Fibroblast of lung (primary cell): Measurements from ENCODE around the gene GBP6. TPM values are rescaled to one million over a fixed set of nuclear protein-coding genes. Genes with fewer than 3 reads are reported as not detected.

Experiments used
- DNase-seq, 2 donors: peaks; one replicate each; pipeline versions ENCODE4 v3.0.0 to v3.0.0-alpha.2; 2010; ENCODE audit warnings: low read depth in 2 of 2
- H2AFZ ChIP-seq: 2 replicates; pipeline ENCODE4 v1.5.1; 2012; ENCODE audit warnings: low read length, control low read depth, inconsistent platforms
- H3K27ac ChIP-seq: 2 replicates; pipeline ENCODE4 v1.5.1; 2011; ENCODE audit warnings: low read length, control low read depth; ENCODE audit not compliant: insufficient read depth
- H3K27me3 ChIP-seq: 2 replicates; pipeline ENCODE4 v1.5.1; 2011; ENCODE audit warnings: mild to moderate bottlenecking, low read length; ENCODE audit not compliant: control insufficient read depth, insufficient read depth
- H3K36me3 ChIP-seq: 2 replicates; pipeline ENCODE4 v1.5.1; 2011; ENCODE audit warnings: low read length; ENCODE audit not compliant: control insufficient read depth, insufficient read depth
- H3K4me1 ChIP-seq: 2 replicates; pipeline ENCODE4 v1.5.1; 2011; ENCODE audit warnings: low read length; ENCODE audit not compliant: control insufficient read depth, insufficient read depth; ENCODE audit errors: extremely low read depth
- H3K4me2 ChIP-seq: 2 replicates; pipeline ENCODE4 v1.5.1; 2011; ENCODE audit warnings: low read length, control low read depth; ENCODE audit not compliant: insufficient read depth; ENCODE audit errors: extremely low read depth
- H3K4me3 ChIP-seq, 4 experiments: fragments of 200-600 bp in 1 of 4; sonication (generic) in 1 of 4; replicated peaks in 1 of 4; 2 replicates each; pipeline ENCODE4 v1.5.1; 2011 to 2016; ENCODE audit warnings: low read length in 4 of 4, low read depth in 3 of 4, mild to moderate bottlenecking in 3 of 4, control low read depth in 2 of 4, inconsistent platforms in 1 of 4, mixed read lengths in 1 of 4; ENCODE audit not compliant: insufficient read depth in 1 of 4; ENCODE audit errors: control extremely low read depth in 1 of 4
- H3K79me2 ChIP-seq: 2 replicates; pipeline ENCODE4 v1.5.1; 2012; ENCODE audit warnings: mild to moderate bottlenecking, low read length, inconsistent platforms; ENCODE audit not compliant: control insufficient read depth, insufficient read depth
- H3K9ac ChIP-seq: 2 replicates; pipeline ENCODE4 v1.5.1; 2011; ENCODE audit warnings: mild to moderate bottlenecking, low read length, control low read depth; ENCODE audit not compliant: insufficient read depth
- H3K9me3 ChIP-seq: 2 replicates; pipeline ENCODE4 v1.5.1; 2012; ENCODE audit warnings: low read depth, low read length; ENCODE audit not compliant: control insufficient read depth, insufficient read depth
- H4K20me1 ChIP-seq: 2 replicates; pipeline ENCODE4 v1.5.1; 2011; ENCODE audit warnings: low read length; ENCODE audit not compliant: control insufficient read depth, insufficient read depth; ENCODE audit errors: extremely low read depth
- CTCF ChIP-seq, 2 donors: IDR thresholded peaks in 1 of 2; conservative IDR thresholded peaks in 1 of 2; 1 replicate in 1 of 2; 2 replicates in 1 of 2; pipeline ENCODE4 v1.5.1; 2011 to 2012; ENCODE audit warnings: low read length in 2 of 2, control low read depth in 1 of 2, inconsistent platforms in 1 of 2, low read depth in 1 of 2, mild to moderate bottlenecking in 1 of 2
- EZH2 ChIP-seq: IDR thresholded peaks from 2 replicates; pipeline ENCODE4 v1.5.1; 2012; ENCODE audit warnings: low read length, control low read depth, mild to moderate bottlenecking; ENCODE audit errors: missing control alignments
- polyA plus RNA-seq, 2 donors: library from polyadenylated mRNA; depleted of rRNA in 1 of 2; stranded (reverse) in 1 of 2; unstranded in 1 of 2; fragments of >200 nt; gene quantifications; 2 replicates each; pipeline ENCODE4 v1.2.1, GENCODE V29; 2011 to 2012; ENCODE audit warnings: missing spikeins in 1 of 2
- total RNA-seq: library from RNA; depleted of rRNA; stranded (reverse); fragments of >200 nt; gene quantifications from 2 replicates; pipeline ENCODE4 v1.2.1, GENCODE V29; 2014

The GBP6 gene
- total and polyA plus RNA-seq, 2 donors (not counting 1 experiment from before 2014, with no cell fraction given) = under 0.01 to 0.03 TPM

- H3K27ac ChIP-seq = no peak overlapping the region
- no peak overlapping the region for H3K4me3 ChIP-seq
- no peaks in the 10 kb centered on the region for H3K79me2 ChIP-seq
- H2AFZ ChIP-seq = no peak overlapping the region
- no peak overlapping the region for H3K9ac ChIP-seq
- H3K4me1 ChIP-seq = no peaks in the 10 kb centered on the region
- no peak overlapping the region for H3K4me2 ChIP-seq
- no peaks in the 10 kb centered on the region for H3K27me3 ChIP-seq
- no peaks in the 10 kb centered on the region for H3K36me3 ChIP-seq
- no peaks in the 10 kb centered on the region for H4K20me1 ChIP-seq
- no peak for DNase-seq
- TF ChIP-seq CTCF (conservative IDR thresholded peaks at IDR 0.05 in 1 of 2, IDR thresholded peaks at IDR 0.05 in 1 of 2; ENCODE audit: low read depth in 1 of 2, low read length in 2 of 2) = no peak
- no peak for TF ChIP-seq EZH2
- H3K9me3 ChIP-seq = no peaks in the 10 kb centered on the region
Observed at GRCh38 chr1:89361681-89362080, 2.2 kb upstream of the GBP6 start.

- Histone ChIP-seq H2AFZ (no peak overlapping the region), H3K36me3 (no peaks in the 10 kb centered on the region), H4K20me1 (no peaks in the 10 kb centered on the region), H3K4me1 (no peaks in the 10 kb centered on the region), H3K79me2 (no peaks in the 10 kb centered on the region), H3K4me2 (no peak overlapping the region), H3K27ac (no peak overlapping the region), H3K9me3 (no peaks in the 10 kb centered on the region), H3K9ac (no peak overlapping the region), H3K27me3 (no peaks in the 10 kb centered on the region), H3K4me3 (no peak overlapping the region)
- no peak for TF ChIP-seq EZH2
- TF ChIP-seq CTCF (conservative IDR thresholded peaks at IDR 0.05 in 1 of 2, IDR thresholded peaks at IDR 0.05 in 1 of 2; ENCODE audit: low read depth in 1 of 2, low read length in 2 of 2) = no peak
- DNase-seq = peak in 1 of 2 donors; percentile 52
Observed at GRCh38 chr1:89363196-89363595, 663 bp upstream of the GBP6 start.

GRCh38 chr1:89364954-89365550 is 1.2 kb downstream of the GBP6 start:
- H2AFZ ChIP-seq = no peak overlapping the region
- no peak for DNase-seq
- H3K4me2 ChIP-seq = no peak overlapping the region
- no peak overlapping the region for H3K27ac ChIP-seq
- no peak overlapping the region for H3K4me3 ChIP-seq
- no peaks in the 10 kb centered on the region for H3K79me2 ChIP-seq
- no peaks in the 10 kb centered on the region for H3K27me3 ChIP-seq
- no peaks in the 10 kb centered on the region for H3K9me3 ChIP-seq
- no peaks in the 10 kb centered on the region for H3K36me3 ChIP-seq
- H4K20me1 ChIP-seq = no peaks in the 10 kb centered on the region
- TF ChIP-seq EZH2 (no peak), CTCF (conservative IDR thresholded peaks at IDR 0.05 in 1 of 2, IDR thresholded peaks at IDR 0.05 in 1 of 2; ENCODE audit: low read depth in 1 of 2, low read length in 2 of 2) (no peak)
- H3K4me1 ChIP-seq = no peaks in the 10 kb centered on the region
- H3K9ac ChIP-seq = no peak overlapping the region
